SH-SY5Y (cell line): Measurements from ENCODE around the gene LECT2.

Experiments used
- GATA2 ChIP-seq: IDR thresholded peaks from 2 replicates; pipeline ENCODE4 v1.6.1; 2011; ENCODE audit warnings: mild to moderate bottlenecking, low read depth, low read length
- GATA3 ChIP-seq: IDR thresholded peaks from 2 replicates; pipeline ENCODE4 v1.6.1; 2011; ENCODE audit warnings: low read depth, mild to moderate bottlenecking, low read length, moderate library complexity

DNA sequence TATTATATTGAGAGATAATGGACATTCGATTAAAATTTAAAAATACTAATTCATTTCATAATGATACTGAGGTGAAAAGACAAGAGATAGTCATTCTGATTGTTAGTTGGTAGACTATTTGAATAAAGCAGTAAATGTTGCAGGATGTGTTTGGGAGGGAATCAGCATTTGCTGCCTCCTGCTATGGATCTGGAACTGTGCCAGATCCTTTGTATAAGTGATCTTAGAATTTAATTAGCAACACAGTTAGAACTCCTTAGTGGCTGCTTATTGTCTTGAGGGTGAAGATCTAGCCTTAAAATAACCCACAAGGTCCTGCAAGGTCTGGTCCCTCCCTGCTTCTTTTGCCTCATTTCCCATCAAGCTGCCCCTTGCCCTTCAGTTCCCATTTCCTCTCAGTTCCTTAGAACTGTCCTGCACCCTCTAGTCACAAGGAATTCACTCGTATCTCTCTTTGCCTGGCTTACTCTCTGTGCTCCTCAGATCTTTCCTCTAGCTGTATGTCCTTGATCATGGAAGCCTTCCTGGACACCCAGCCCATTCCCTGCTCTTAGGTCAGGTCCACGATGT is 12.5 kb downstream of the LECT2 start:
- TF ChIP-seq GATA2 (no peak), GATA3 (no peak)
